ENCODE data around the gene IFITM2. TPM values are rescaled to one million over a fixed set of nuclear protein-coding genes. Genes with fewer than 3 reads are reported as not detected.

Gene IFITM2
- total RNA-seq, 1 donor: 50.1 TPM

DNA sequence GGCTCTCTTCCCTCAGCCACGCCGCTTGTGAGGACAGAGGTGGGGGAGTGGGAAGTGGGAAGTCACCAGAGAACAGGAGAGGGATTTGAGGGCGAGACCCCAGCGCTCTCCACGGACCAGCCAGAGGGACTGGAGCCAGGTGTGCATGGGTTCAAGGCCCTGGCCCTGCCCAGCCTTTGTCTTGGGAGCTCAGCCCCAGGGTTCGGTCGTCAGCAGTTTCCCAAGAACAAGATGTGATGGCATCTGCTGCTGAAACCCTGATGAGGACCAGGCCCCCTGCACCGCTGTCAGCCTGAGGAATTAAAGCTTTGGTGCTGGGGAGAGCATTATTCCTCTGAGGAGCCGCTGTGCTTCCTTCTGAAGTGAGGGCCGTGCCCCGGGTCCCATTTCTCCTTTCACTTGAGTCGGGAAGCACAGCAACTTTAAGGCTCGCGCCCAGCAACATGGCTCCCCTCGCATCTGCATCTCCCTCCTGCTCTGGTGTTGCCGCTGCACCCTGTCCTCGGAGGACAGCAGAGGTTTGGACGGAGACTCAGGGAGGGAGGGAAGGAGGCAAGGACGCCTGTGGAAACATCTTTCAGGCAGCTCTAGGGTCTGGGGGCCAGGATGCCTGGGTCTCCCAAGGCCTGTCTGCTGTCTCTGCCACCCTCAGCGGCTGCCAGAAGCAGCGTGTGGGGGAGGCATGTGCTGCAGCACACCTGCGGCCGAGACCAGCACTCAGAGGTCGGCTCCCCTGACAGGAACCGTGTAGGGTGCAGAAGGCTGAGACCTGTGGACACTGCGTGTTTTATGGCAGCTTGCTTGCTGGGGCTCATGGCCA lies 12.1 kb upstream of the IFITM2 start:
- H3K4me3 ChIP-seq (ENCODE audit: low read depth, low read length): no peak overlapping the region
- DNase-seq (ENCODE audit: low read depth): no peak
- TF ChIP-seq, protein P1, sequence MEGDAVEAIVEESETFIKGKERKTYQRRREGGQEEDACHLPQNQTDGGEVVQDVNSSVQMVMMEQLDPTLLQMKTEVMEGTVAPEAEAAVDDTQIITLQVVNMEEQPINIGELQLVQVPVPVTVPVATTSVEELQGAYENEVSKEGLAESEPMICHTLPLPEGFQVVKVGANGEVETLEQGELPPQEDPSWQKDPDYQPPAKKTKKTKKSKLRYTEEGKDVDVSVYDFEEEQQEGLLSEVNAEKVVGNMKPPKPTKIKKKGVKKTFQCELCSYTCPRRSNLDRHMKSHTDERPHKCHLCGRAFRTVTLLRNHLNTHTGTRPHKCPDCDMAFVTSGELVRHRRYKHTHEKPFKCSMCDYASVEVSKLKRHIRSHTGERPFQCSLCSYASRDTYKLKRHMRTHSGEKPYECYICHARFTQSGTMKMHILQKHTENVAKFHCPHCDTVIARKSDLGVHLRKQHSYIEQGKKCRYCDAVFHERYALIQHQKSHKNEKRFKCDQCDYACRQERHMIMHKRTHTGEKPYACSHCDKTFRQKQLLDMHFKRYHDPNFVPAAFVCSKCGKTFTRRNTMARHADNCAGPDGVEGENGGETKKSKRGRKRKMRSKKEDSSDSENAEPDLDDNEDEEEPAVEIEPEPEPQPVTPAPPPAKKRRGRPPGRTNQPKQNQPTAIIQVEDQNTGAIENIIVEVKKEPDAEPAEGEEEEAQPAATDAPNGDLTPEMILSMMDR (IDR thresholded peaks at IDR 0.05; ENCODE audit: insufficient read depth, low read length): no peak

DNA sequence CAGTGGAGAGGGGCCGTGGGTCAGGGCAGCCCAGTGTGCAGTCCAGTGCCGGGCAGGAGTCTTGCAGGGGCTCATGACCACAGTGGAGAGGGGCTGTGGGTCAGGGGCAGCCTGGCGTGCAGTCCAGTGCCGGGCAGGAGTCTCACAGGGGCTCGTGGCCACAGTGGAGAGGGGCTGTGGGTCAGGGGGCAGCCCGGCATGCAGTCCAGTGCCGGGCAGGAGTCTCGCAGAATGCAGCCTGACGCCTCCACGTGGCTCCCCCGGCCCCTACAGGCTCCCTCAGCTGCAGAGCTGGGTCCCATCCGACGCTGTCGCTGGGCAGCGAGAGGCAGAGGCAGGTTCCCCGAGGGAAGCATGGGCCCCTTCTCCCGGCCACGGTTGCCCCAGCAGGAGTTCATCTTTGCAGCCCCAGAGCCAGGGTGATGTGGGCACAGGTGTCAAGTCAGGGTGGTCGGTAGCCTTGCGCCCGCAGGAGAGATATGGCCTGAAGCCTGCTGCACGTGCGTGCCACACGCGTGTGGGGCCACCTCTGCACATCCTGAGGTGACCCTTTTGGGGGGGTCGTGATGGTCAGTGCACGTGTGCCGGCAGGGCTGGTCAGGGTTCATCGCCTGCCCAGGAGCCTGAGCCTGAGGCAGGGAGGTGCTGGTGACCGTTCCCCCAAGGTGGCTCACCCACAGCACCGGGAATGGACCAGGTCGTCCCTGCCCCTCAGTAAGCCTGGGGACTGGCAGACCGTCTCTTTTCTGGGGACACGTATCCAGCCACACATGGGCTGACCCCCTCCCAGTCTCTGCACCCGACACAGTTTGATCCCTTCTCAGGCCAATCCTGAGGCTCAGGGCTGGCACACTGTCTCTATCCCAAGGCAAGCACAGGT lies 11.2 kb upstream of the IFITM2 start:
- H3K4me3 ChIP-seq (ENCODE audit: low read depth, low read length): no peak overlapping the region
- no peak for DNase-seq (ENCODE audit: low read depth)
- TF ChIP-seq, protein P1 (IDR thresholded peaks at IDR 0.05; ENCODE audit: insufficient read depth, low read length): no peak

DNA sequence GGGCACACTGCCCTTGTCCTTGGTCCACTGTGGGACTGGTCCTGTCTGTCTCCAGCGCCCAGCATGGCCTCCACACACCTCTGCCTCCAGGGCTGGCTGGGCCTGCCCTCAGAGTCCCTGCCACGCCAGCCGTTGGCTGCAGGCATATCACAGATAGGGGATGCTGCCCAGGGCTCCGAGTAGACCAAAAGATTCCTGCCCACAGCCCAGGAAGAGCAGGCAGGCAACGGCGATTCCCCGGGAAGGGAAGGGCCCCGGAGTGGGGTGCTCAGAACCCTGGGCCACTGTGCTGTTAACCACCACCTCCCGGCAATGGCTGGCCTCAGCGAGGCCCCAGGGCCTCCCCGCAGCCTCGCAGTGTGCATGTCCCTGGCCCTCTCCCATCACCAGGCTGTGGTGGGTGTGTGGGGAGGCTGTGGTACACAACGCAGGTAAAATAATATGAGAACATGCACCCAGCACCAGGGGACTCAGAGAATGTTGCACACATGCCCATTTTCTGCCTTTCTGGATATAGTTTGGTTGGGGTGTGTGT lies 10.5 kb upstream of the IFITM2 start:
- no peak overlapping the region for H3K4me3 ChIP-seq (ENCODE audit: low read depth, low read length)
- DNase-seq (ENCODE audit: low read depth): no peak
- TF ChIP-seq, protein P1 (IDR thresholded peaks at IDR 0.05; ENCODE audit: insufficient read depth, low read length): no peak

DNA sequence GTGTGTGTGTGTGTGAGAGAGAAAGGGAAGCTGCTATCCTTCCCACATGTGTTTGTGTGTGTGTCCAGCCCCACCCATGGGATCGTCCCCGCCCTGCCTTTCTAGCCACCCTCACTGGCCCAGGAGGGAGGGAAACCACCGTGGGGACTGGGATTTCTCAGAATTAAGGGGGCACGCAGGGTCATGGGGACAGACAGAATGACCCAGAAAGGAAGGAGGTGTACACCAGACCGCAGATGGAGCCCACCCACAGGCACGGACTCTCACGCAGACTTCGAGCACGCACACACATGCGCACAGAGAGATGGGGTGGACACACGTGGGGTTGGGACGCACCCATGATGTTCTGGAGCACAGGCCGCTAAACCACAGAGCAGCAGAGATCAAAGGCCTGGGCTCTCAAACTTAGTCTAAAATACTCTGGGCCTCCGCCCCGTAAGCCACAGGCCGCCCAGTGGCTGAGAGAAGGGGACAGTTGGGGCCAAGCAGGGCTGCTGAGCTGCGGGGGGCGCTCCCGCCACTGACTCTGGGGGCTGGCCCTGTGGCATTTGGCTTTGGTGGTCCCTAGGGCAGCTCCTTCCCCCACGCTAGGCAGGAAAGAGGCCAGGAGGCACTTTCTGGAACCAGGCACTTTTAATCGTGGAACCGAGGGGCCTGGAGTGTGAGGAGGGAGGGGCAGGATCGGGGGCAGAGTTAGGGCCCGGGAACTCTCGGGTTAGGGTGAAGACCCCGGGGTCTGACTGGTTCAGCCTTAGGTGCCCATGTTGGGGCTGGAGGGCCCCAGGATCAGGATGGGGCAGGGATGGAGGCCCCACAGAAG lies 9.8 kb upstream of the IFITM2 start:
- no peak overlapping the region for H3K4me3 ChIP-seq (ENCODE audit: low read depth, low read length)
- DNase-seq (ENCODE audit: low read depth): peak; percentile 63
- TF ChIP-seq, protein P1 (IDR thresholded peaks at IDR 0.05; ENCODE audit: insufficient read depth, low read length): no peak

DNA sequence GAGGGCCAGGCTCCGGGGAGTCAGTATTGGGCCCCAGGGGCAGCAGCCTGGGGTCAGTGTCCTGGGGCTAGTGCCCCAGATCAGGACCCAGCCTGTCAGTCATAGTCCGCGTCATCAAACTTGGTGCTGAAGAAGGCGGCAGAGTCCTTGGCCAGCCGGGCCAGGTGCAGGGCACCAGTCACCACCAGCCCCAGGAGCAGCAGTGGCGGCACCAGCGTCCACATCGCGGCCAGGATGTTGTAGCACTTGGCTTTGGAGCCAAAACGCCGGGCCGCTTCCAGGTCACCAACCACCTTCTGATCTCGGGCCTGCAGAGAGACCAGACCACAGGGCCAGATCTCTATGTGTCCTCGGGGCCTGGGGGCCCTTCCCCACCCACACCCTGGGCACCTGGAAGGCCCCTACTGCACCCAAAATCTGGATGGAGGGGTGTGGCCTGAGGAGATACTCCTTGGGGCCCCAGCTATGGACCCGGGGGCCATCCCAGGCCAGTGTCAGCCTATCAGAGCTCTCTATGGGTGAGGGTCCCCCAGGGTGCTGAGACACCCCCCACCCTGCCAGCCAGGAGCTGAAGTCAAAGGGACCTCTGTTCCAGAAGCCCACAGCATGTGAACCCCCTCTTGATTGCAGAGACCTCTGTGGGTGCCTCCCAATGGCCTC lies 9.1 kb upstream of the IFITM2 start:
- no peak overlapping the region for H3K4me3 ChIP-seq (ENCODE audit: low read depth, low read length)
- TF ChIP-seq, protein P1 (IDR thresholded peaks at IDR 0.05; ENCODE audit: insufficient read depth, low read length): no peak
- DNase-seq (ENCODE audit: low read depth): no peak

All from fibroblast of the aortic adventitia (primary cell).